CD4-positive, CD25-positive, alpha-beta regulatory T cell (primary cell): ENCODE results near the gene SLC5A1. TPM values are rescaled to one million over a fixed set of nuclear protein-coding genes. Genes with fewer than 3 reads are reported as not detected.

Source experiments
- ATAC-seq, 2 donors: fragments of 150-1000 bp; cut with Tn5 transposase; one replicate each; pipeline ENCODE4 v1.10.0; 2021; ENCODE audit warnings: low read depth in 2 of 2, moderate number of reproducible peaks in 2 of 2, moderate library complexity in 1 of 2
- DNase-seq, 3 donors: peaks; one replicate each; pipeline versions ENCODE4 v3.0.0 to v3.0.0-alpha.2; 2012 to 2022; ENCODE audit warnings: mixed read lengths in 1 of 3
- H3K27ac ChIP-seq: one replicate; pipeline ENCODE4 v1.7.0; 2013; ENCODE audit warnings: mild to moderate bottlenecking, low read length; ENCODE audit not compliant: insufficient read depth, poor library complexity, severe bottlenecking
- H3K27me3 ChIP-seq: one replicate; pipeline ENCODE4 v1.7.0; 2013; ENCODE audit warnings: low read length; ENCODE audit not compliant: control insufficient read depth, insufficient read depth
- H3K36me3 ChIP-seq: one replicate; pipeline ENCODE4 v1.7.0; 2013; ENCODE audit warnings: mild to moderate bottlenecking, low read length, moderate library complexity; ENCODE audit not compliant: control insufficient read depth, insufficient read depth
- H3K4me1 ChIP-seq: 2 replicates; pipeline ENCODE4 v1.7.0; 2013; ENCODE audit warnings: mild to moderate bottlenecking, low read length; ENCODE audit not compliant: insufficient read depth, control insufficient read depth, poor library complexity, severe bottlenecking
- H3K4me3 ChIP-seq: one replicate; pipeline ENCODE4 v1.7.0; 2013; ENCODE audit warnings: low read depth, mild to moderate bottlenecking, low read length, moderate library complexity
- H3K9me3 ChIP-seq, 2 experiments: 1 replicate in 1 of 2; 2 replicates in 1 of 2; pipeline ENCODE4 v1.7.0; 2013; ENCODE audit warnings: low read length in 2 of 2, mild to moderate bottlenecking in 1 of 2, moderate library complexity in 1 of 2; ENCODE audit not compliant: control insufficient read depth in 2 of 2
- H3K27ac Mint-ChIP-seq, 3 donors: one replicate each; pipeline ENCODE4 v1.8.0; 2020 to 2022; ENCODE audit warnings: mild to moderate bottlenecking in 3 of 3, mixed read lengths in 3 of 3, moderate library complexity in 2 of 3
- H3K27me3 Mint-ChIP-seq: one replicate; pipeline ENCODE4 v1.8.0; 2022; ENCODE audit warnings: mild to moderate bottlenecking, mixed read lengths
- H3K36me3 Mint-ChIP-seq: one replicate; pipeline ENCODE4 v1.8.0; 2020; ENCODE audit warnings: mixed read lengths
- H3K4me1 Mint-ChIP-seq, 4 donors: one replicate each; pipeline ENCODE4 v1.8.0; 2020 to 2022; ENCODE audit warnings: mixed read lengths in 4 of 4, mild to moderate bottlenecking in 1 of 4
- H3K4me3 Mint-ChIP-seq, 4 donors: one replicate each; pipeline ENCODE4 v1.8.0; 2020 to 2022; ENCODE audit warnings: mild to moderate bottlenecking in 4 of 4, mixed read lengths in 4 of 4, moderate library complexity in 3 of 4
- H3K9me3 Mint-ChIP-seq, 7 donors: one replicate each; pipeline ENCODE4 v1.8.0; 2020 to 2022; ENCODE audit warnings: mixed read lengths in 7 of 7, mild to moderate bottlenecking in 3 of 7, moderate library complexity in 2 of 7
- polyA plus RNA-seq, 4 donors: library from polyadenylated mRNA; unstranded; fragments of 300-500 nt; fragmentation: Illumina TruSeq; gene quantifications; one replicate each; pipeline ENCODE4 v1.2.3, GENCODE V29; 2021
- total RNA-seq: library from RNA; stranded (reverse); gene quantifications from one replicate; pipeline ENCODE4 v1.2.3, GENCODE V29; 2022

SLC5A1 gene
- total and polyA plus RNA-seq, 5 donors from 2014 or later: not detected

DNA sequence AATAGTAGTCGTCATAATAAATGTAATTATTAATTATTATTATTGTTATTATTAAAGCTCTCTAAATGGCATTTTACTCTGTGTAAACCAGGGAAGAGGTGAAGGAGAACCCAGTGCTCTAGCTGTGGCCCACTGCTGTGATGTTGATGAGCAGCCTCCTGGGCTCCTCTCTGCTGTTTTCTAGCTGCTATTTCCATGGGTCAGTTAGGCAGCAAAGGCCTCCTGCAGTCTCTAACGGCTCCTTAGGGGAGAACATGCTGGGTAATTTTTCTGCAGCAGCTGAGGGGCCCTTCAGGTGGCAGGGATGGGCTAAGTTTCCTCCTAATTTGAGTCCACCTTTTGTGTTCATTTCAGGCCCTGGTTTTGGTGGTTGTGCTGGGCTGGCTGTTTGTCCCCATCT, 24.6 kb downstream of the SLC5A1 start:
- Mint-ChIP-seq H3K27me3 (peaks cover 21% of the 10 kb centered on the region), H3K9me3 (peaks cover 0 to 2% (median 0%) of the 10 kb centered on the region in 7 donors), H3K27ac (no peak overlapping the region), H3K4me3 (no peak overlapping the region), H3K36me3 (no peaks in the 10 kb centered on the region), H3K4me1 (no peaks in the 10 kb centered on the region)
- Histone ChIP-seq H3K27ac (no peak overlapping the region), H3K36me3 (no peaks in the 10 kb centered on the region), H3K9me3 (no peaks in the 10 kb centered on the region), H3K4me3 (no peak overlapping the region), H3K27me3 (peaks cover 16% of the 10 kb centered on the region), H3K4me1 (no peaks in the 10 kb centered on the region)
- DNase-seq (no peak), ATAC-seq (no peak)

GRCh38 chr22:32069579-32070372, 26.7 kb downstream of the SLC5A1 start:
- Mint-ChIP-seq H3K4me1 (no peaks in the 10 kb centered on the region), H3K9me3 (peaks cover 0 to 2% (median 0%) of the 10 kb centered on the region in 7 donors)
- ATAC-seq: no peak

DNA sequence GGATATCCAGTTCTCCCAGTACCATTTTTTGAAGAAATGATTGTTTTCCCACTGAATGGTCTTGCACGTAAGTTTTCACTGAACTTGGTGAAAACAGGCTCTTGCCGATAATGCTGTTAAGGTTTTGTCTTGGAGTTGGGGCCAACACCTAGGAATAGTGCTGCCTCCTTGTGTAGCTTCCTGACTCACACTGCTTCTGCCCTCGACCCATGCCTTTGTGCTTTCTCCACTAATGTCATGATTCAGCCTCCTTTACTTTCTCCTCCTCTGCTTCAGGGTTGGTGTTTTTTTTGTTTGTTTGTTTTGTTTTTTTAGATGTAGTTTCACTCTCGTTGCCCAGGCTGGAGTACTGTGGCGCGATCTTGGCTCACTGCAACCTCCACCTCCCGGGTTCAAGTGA, 30.2 kb downstream of the SLC5A1 start:
- H3K4me1 Mint-ChIP-seq: no peaks in the 10 kb centered on the region
- ATAC-seq (no peak), DNase-seq (no peak)
- no peaks in the 10 kb centered on the region for H3K36me3 Mint-ChIP-seq
- Histone ChIP-seq H3K36me3 (no peaks in the 10 kb centered on the region), H3K9me3 (no peaks in the 10 kb centered on the region), H3K27me3 (peaks cover 11% of the 10 kb centered on the region), H3K4me3 (no peak overlapping the region), H3K27ac (no peak overlapping the region), H3K4me1 (no peaks in the 10 kb centered on the region)
- H3K27me3 Mint-ChIP-seq: peaks cover 17% of the 10 kb centered on the region
- H3K9me3 Mint-ChIP-seq: peaks cover 0 to 2% (median 0%) of the 10 kb centered on the region in 7 donors
- no peak overlapping the region for H3K27ac Mint-ChIP-seq
- H3K4me3 Mint-ChIP-seq: no peak overlapping the region

More at GRCh38 chr22:32069579-32070372, 26.7 kb downstream of the SLC5A1 start:
- Mint-ChIP-seq H3K27ac (peak overlapping the region in 1 of 3 donors; percentile 28), H3K36me3 (no peaks in the 10 kb centered on the region), H3K27me3 (peaks cover 14% of the 10 kb centered on the region), H3K4me3 (no peak overlapping the region)
- Histone ChIP-seq H3K27ac (no peak overlapping the region), H3K27me3 (peaks cover 9% of the 10 kb centered on the region), H3K9me3 (no peaks in the 10 kb centered on the region), H3K36me3 (no peaks in the 10 kb centered on the region), H3K4me1 (no peaks in the 10 kb centered on the region), H3K4me3 (no peak overlapping the region)
- DNase-seq: no peak

DNA sequence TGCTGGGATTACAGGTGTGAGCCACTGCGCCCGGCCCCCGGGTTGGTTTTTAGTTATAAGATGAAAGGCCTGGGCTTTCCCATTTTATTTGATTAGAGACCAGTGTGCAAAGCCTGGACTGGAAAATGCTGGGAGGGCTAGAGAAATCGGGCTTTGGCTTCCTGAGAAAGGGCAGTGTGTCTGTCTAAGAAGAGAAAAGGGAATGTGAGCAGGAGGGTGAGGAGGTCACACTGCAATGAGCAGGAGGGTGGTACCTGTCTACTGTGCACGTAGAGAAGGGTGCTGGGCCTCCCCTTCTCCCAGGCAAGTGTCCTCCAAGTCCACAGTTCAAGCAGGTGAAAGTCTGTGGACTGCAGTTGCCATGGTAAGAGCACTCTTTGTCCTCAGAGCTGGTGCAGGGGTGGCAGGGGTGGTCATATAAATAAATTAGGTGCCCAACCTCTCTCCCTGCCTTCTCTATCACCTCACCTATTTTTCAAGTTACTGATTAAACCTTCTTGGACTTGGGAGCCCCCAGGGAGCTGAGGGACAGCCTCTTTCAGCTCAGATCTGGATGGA, 30.8 kb downstream of the SLC5A1 start:
- Histone ChIP-seq H3K9me3 (no peaks in the 10 kb centered on the region), H3K4me1 (no peaks in the 10 kb centered on the region), H3K27ac (no peak overlapping the region), H3K27me3 (peaks cover 11% of the 10 kb centered on the region), H3K36me3 (no peaks in the 10 kb centered on the region), H3K4me3 (no peak overlapping the region)
- DNase-seq: no peak
- no peak overlapping the region for H3K4me3 Mint-ChIP-seq
- H3K27ac Mint-ChIP-seq: no peak overlapping the region
- no peaks in the 10 kb centered on the region for H3K4me1 Mint-ChIP-seq
- H3K36me3 Mint-ChIP-seq: no peaks in the 10 kb centered on the region
- ATAC-seq: no peak
- peaks cover 0 to 2% (median 0%) of the 10 kb centered on the region in 7 donors for H3K9me3 Mint-ChIP-seq
- peaks cover 13% of the 10 kb centered on the region for H3K27me3 Mint-ChIP-seq

DNA sequence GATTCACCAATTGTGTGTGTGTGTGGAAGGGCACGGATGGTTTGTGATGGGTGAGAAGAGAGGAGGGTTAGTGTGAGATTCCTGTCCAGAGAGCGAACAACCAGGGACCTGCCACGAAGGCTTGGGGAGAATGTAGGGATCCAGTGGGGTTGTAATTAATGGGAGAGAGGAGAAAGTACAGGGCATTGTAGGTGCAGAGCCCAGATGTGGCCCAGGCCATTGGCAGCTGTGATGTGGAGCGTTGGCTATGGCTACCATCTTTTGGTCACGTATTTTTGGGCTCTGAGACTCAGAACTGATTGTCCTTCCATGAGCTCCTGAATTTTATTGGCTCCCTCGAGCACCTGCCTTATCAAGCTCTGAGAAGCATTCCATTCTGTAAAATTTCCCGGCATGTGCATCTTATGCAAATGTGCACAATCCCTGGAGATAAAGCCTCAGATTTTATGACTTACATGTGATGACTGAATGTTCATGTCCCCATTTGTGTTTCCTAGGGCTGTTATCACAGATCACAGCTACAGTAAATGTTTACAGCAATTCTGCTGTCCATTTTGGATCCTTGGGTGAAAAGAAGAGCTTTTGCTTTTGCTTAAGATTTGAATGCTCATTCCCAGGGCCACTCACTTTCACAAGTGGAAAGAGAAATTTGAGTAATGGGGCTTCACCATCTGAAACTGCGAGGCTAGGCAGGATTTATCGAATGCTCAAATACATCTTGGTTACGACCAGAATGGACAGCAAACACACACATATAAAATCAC, 33.1 kb downstream of the SLC5A1 start:
- Histone ChIP-seq H3K4me3 (no peak overlapping the region), H3K27ac (no peak overlapping the region), H3K36me3 (no peaks in the 10 kb centered on the region), H3K4me1 (no peaks in the 10 kb centered on the region), H3K9me3 (no peaks in the 10 kb centered on the region), H3K27me3 (peaks cover 11% of the 10 kb centered on the region)
- ATAC-seq (no peak), DNase-seq (no peak)
- peaks cover 0 to 2% (median 0%) of the 10 kb centered on the region in 7 donors for H3K9me3 Mint-ChIP-seq
- H3K36me3 Mint-ChIP-seq: no peaks in the 10 kb centered on the region
- no peaks in the 10 kb centered on the region for H3K4me1 Mint-ChIP-seq
- H3K27me3 Mint-ChIP-seq: peaks cover 15% of the 10 kb centered on the region
- H3K4me3 Mint-ChIP-seq: no peak overlapping the region
- no peak overlapping the region for H3K27ac Mint-ChIP-seq

DNA sequence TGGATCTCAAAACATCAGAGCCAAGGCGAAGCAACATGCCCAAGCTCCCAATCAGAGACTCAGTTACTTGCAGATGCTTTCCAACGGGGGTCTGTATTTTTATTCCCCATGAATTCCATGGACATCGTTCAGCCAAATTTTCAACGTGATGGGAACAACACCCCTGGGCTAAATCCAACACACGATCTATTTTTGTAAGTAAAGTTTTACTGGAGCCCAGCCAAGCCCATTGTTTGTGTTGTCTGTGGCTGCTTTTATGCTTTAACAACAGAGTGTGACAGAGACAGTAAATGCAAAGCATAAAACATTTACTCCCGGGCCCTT, 33.7 kb downstream of the SLC5A1 start:
- Histone ChIP-seq H3K4me1 (no peaks in the 10 kb centered on the region), H3K27ac (no peak overlapping the region), H3K27me3 (peaks cover 7% of the 10 kb centered on the region), H3K9me3 (no peaks in the 10 kb centered on the region), H3K36me3 (no peaks in the 10 kb centered on the region), H3K4me3 (no peak overlapping the region)
- ATAC-seq (no peak), DNase-seq (no peak)
- no peaks in the 10 kb centered on the region for H3K36me3 Mint-ChIP-seq
- peaks cover 15% of the 10 kb centered on the region for H3K27me3 Mint-ChIP-seq
- peaks cover 0 to 2% (median 0%) of the 10 kb centered on the region in 7 donors for H3K9me3 Mint-ChIP-seq
- no peaks in the 10 kb centered on the region for H3K4me1 Mint-ChIP-seq
- H3K4me3 Mint-ChIP-seq: no peak overlapping the region
- H3K27ac Mint-ChIP-seq: no peak overlapping the region

DNA sequence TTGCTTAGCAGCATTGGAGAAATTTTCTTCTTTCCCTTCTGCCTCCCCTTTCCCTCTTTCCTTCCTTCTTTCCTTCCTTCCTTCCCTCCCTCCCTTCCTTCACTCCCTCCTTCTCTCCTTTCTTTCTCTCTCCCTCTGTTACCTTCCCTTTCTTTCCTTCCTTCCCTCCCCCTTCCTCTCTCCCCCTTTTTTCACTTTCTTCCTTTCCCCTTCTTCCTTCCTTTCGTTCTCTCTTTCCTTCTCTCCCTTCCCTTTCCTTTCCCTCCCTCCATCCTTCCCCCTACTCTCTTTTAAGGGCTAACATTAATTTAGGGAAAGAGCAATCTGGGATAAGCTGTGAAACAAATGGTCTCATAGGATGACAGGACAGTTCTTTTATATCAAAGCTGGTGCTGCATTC, 34.1 kb downstream of the SLC5A1 start:
- H3K9me3 ChIP-seq: no peaks in the 10 kb centered on the region

More for the DNA sequence above, 34.1 kb downstream of the SLC5A1 start:
- H3K27me3 Mint-ChIP-seq: peaks cover 15% of the 10 kb centered on the region
- H3K4me3 Mint-ChIP-seq: no peak overlapping the region
- no peaks in the 10 kb centered on the region for H3K4me1 Mint-ChIP-seq
- H3K9me3 Mint-ChIP-seq: peaks cover 0 to 2% (median 0%) of the 10 kb centered on the region in 7 donors
- H3K27ac Mint-ChIP-seq: no peak overlapping the region
- Histone ChIP-seq H3K36me3 (no peaks in the 10 kb centered on the region), H3K4me1 (no peaks in the 10 kb centered on the region), H3K4me3 (no peak overlapping the region), H3K27me3 (peaks cover 6% of the 10 kb centered on the region), H3K27ac (no peak overlapping the region)
- DNase-seq: no peak
- ATAC-seq: no peak
- H3K36me3 Mint-ChIP-seq: no peaks in the 10 kb centered on the region
